ENCODE measurements around the gene ADM2.

- TF ChIP-seq POLR2AphosphoS5 (IDR thresholded peaks at IDR 0.05; ENCODE audit: borderline replicate concordance, low read depth, low read length) (no peak), EZH2 (IDR thresholded peaks at IDR 0.05) (no peak), FOXP2 (optimal IDR thresholded peaks at IDR 0.05; ENCODE audit: control extremely low read depth, extremely low read length, insufficient read depth) (no peak)
Observed at GRCh38 chr22:50441428-50441993, 39.8 kb upstream of the ADM2 start.

All from SK-N-MC (cell line).